Fibroblast of the conjunctiva (primary cell): Measurements from ENCODE around the gene ADGRB2.

Experiments used
- DNase-seq: peaks from one replicate; pipeline ENCODE4 v3.0.0-alpha.2; 2010; ENCODE audit warnings: low read depth

Gene ADGRB2

DNA sequence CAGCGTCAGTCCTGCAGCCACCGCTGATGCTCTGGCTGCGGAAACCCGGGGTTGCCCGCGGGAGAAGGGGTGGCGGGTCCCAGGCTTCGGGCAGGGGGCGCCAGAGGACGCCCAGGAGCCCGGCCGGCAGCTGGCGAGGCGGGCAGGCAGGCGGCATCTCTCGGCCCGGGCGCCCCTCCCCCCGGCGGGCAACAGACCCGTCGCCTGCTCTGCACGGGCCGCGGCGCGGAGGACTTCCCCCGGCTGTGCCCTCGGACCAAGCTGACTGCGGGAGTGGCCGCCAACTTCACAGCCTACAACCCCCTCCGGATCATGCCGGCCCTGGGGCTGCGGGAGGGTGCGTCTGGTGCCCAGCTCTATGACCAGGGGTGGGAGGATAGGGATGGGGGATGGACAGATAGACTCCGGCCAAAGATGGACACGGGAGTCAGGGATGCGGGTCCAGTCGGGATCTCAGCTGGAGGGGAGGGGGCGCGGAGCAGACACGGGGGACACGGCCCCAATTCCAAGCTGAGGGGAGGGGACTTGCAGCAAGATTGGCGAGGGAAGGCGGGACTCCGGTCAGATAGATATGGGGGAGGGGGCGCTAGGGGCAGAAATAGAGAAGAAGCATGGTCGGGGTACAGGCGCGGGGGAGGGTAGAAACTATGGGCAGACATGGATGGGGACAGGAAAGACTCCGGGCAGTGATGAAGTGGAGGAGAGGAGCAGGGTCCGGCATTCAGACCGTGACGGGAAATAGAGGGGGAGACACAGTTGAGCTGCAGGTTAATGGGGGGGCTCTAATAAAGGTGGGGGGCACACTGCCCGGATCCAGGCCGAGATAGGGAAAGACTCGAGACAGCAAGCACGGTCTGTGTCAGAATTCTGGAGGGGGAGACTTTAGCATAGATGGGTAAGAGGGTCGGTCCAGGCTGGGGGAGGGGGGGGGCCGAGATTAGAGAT is 1.1 kb downstream of the ADGRB2 start:
- DNase-seq, result no peak

DNA sequence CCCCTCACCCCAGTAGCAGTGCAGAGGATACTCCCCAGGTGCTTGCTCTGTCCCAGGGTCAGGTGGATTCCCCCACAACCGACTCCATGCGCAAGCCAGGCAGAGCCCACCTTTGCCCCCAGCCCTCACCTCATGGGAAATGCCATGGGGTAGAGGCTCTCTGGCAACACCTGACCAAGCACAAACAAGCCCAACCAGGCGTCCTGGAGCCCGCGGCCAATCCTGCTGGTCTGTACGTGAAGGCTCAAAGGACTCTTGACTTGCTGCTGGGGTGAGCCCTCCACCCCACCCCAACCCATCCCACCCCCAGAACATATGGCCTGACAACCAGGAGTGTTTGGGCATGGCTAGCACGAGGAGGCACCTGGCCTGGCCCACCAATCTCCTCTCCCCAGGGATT is 1.8 kb downstream of the ADGRB2 start:
- no peak for DNase-seq

DNA sequence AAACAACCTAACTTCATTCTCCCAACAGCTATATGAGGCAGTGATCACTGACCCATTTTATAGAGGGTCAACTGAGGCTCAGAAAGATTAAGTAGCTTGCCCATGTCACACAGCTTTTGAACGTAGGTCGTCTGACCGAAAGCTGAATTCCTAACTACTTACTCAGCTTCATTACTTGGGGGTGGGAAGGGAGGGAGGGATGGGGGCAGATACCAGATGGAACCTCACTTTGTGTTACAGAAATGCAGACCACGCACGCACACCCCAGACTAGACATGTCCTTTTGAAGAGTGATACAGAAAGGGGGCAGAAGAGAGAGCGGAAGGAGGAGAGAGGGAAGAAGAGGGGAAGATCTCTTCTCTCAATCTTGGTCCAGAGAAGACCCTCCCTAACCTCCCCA is 2.3 kb downstream of the ADGRB2 start:
- no peak for DNase-seq

DNA sequence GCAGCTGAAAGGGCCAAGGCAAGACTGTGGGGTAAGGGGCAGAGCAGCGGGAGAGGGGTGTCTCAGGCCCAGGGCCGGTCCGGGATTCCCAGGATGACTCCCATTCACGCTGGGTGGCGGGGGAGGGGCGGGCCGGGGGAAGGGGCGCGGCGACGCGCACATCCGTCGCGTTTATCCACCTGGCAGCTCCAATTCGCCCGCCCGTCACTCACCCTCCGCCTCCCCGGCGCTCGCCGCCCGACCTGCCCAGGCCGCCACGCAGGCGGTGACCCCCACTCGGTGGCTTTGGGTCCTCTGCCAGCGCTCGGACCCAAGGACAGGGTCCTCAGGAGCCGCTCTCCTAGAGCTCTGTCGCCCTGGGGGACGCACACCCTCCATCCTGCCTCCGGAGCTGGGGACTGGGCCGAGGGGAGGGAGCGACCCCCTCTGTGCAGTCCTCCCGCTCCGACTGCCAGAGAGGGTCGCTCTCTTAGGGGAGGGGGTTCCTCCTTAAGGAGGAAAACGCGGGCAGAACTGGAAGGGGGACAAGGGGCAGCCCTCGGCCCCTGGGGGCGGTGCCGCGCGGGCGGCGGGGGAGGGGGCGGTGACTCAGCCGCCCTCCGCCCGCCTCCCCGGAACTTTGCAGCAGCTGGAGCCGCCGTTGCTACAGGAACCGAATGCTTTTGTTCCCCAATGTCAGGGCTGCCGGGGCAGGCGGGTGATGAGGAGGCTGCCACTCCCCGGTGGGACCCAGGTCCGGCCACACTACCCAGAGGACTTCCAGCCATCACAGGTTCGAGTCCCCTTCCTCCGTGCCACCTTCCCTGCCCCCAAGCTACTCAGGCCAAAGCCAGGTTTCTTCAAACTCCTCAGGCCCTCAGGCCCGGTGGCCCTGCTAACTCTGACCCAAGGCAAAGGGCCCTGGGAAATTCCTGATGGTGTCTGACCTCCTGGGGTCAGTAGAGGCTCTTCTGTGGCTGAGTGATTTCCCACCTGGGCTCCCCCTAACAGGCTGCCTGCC is 3.4 kb downstream of the ADGRB2 start:
- peak; percentile 43 for DNase-seq

DNA sequence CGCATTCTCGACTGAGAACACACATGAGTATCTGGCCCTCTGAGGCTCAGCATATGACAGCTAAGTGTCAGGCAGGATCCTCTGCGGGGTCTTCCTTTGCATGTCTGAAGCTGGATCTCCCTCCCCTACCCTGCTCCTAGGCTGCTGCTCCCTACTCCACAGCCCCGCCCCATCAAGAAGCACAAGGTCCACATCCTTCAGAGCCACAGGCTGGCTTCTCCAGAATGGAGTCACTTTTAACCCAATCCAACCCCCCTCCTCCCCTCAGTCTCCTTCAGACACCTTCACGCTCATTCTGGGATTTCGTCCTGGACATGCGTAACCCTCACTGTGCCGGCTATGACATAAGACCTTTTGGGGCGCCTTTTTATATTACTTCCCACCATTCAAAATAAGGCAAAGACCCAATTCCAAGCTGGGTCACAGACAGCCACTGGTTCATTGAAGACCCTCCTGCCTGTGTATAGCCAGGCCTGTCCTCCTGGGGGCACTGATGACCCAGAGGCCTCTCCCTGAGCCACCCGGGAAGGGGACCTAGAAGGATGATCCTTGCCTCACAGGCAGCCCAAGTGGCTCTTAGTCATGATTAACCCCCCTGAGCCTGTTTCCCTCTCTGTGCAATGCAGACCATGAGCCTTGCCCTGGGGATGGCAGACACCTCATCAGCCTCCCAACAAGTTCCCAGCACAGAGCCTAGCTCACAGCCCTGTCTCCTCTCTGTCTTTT is 4.7 kb downstream of the ADGRB2 start:
- no peak for DNase-seq

DNA sequence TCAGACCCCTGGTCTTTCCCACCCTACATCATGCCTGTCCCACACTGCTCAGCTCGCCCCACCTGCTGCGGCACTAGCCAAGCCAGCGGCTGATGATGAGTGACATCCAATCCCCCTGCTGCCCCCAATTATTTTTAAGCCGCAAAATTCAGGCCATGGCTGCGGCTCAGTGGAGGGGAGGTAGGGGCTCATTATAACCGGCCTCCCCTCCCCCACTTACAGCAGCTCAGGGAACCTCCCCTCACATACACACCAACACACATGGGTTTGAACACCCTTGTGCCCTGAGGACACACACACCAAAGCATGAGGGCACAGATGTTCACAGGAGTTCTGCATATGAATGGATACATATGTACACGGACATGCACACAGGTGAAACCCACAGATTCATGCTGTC is 5.3 kb downstream of the ADGRB2 start:
- DNase-seq, result no peak

DNA sequence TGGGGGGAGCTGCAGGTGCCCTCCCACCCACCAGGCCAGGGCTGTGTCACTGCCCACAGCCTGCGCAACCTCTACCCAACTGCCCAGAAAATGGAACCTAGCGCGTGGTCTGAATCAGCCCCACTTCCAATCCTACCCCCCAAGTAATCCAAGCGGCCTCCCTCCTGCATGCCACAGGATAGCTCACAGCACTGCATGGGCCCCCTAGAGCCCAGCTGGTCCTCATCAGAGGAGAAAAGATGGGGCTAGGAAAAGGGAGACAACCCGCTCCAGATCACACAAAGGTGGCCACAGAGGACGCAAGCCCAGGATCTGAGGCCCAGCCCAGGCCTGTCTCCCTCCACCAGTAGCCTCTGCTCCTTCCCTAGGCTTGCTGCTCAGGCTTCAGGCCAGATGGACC is 6.2 kb downstream of the ADGRB2 start:
- DNase-seq, result no peak

DNA sequence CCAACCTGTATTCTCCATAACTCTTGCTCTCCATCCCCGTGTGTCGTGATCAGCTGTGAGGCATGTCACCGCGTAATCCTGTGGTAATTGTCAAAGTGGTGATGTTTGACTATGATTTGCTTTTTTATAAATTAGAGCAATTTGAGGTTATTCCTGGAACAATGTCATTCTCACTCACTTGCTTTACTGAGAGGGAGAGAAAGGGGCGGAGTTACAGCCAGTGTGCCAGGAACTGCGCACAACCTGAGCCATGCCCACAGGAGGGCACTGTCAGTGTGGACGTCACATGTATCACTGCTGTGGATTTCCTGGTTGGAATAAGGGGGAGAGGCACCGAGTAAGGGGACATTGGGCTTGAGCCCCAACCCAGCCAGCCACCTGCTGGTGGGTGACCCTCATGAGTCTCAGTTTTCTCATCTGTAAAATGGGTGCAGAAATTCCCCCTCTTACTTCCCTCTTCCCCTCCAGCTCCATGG is 6.9 kb downstream of the ADGRB2 start:
- DNase-seq, result no peak

DNA sequence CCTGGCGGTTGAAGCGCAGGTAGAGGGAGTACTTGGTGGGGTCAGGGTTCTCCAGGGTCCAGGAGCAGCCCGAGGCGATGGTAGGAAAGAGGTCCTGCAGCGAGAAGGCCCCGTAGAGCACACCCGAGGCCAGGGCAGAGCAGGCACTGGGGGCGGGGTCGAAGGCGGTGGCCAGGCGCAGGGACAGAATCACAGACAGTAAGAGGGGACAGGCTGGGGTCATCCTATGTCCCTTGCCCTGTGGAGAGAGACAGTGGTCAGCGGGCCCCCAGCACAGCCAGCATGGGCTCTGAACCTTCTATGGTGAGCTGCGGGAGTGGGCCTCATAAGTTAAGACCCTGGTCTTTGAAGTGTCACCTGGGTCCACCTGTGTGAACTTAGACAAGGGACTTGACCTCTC is 7.6 kb downstream of the ADGRB2 start:
- DNase-seq, result no peak

DNA sequence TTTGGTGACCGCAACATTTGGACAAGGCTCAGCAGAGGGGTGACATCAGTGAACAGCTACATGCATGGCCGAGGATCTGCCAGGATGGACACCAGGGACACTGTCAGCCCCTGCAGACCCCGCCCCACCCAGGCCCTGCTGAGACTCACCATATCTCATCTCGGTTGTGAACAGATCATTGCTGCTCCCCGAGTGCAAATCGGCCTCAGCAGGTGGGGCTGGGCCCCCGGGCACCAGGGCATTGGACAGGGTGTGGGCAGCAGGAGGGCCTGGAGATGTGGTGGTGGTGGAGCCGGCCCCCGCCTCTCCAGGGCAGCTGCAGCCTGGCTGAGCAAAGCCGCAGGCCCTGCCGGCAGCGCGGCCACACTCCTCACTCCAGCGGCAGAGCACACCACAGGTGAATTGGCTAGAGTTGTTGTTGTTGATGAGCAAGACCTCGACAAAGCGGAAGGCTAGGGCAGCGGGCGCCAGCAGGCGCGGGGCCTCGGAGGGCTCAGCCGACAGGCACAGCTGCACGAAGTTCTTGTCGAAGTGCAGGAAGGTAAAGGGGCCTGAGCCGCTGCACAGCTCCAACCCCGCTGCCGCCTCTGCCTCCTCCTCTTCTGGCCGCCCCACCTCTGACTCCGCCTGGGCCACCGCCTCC is 8.2 kb downstream of the ADGRB2 start:
- DNase-seq, result no peak

DNA sequence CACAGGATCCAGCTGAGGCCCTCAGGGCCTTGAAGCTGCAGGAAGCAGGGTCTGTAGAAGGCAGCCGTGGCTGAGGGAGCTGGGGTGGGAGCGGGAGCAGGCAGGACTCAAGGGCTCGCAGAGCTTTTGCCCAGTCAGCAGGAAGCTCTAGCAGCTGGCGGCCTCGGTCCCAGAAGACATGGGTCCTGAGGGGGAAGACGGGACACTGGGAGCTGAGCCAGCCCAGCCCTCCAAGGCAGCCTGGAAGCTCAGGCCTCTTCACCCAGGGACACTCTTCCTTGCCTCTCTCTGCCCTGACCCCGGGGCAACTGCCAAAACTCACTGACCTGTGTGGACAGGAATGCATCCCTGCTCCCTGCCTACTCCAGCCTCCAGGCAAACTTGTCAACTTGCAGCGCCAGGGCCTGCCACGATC is 8.9 kb downstream of the ADGRB2 start:
- DNase-seq, result no peak

DNA sequence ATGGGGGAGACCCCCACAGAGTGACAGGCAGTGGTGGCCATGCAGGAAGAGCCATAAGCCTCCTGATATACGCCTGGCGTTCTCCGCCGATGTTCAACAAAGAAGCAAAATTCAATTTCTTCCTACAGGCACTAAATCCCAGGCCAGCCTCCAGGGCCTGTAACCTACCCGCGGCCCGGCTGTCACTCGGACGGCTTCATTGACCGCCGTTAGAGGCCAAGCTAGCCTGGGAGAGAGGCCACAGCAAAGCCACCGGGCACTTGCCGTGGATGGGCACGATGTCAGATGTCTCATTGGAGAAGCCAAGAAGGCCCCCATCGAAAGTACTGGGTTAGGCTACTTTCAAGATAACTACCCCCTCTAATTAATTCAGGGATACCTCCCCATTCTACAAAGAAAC is 9.7 kb downstream of the ADGRB2 start:
- DNase-seq, result no peak

DNA sequence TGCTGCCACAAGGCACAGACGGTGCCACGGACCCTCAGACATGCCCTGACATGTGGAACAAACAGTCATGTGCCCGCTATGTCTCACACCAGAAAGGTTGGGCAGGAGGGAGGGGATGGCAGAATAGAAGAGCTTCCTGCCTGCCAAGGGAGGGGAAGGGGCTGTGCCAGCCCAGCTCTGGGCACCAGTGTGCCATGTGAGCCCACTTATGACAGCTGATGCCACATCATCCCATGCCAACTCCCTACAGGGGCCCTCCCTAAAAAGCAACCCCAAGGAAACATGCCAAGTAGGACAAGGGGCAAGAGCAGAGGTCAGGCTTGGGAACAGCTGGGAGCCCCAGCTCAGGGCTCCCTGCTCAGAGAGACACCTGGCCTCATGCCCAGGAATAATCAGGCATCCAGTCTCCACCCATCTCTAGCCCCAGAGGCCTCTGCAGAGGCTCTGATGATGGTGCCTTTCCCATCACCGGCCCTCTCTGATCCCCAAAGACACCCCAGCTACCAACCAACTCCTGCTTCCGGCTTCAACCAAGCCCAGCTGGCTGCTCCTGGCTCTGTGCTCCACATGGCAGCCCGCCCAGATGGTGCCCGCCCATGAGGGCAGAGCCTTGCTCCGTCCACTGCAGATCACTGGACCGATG is 10.3 kb downstream of the ADGRB2 start:
- peak; percentile 41 for DNase-seq

DNA sequence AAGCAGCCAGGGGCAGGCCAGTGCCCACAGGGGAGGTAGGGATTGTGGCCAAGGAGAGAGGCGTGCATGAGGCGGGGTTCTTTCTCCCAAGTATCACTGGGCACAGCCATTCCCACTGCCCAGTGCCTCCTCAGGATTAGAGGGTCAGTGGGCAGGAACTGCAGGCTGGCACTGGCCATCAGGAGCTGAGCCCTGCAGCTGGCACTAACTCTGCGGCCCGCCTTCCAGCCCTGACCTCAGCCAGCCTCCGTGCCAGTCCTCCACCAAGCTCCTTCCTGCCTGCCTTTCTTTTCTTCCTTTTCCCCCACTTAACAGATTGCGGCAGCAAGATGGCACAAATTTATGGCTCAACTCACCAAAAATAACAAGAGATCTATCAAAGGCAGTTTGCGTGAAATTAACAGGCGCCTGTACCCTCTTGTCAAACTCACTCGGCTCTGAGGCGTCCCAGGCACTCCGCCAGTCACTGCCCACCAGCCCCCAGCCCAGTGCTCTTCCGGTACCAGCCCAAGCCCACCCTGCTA is 11.1 kb downstream of the ADGRB2 start:
- no peak for DNase-seq

DNA sequence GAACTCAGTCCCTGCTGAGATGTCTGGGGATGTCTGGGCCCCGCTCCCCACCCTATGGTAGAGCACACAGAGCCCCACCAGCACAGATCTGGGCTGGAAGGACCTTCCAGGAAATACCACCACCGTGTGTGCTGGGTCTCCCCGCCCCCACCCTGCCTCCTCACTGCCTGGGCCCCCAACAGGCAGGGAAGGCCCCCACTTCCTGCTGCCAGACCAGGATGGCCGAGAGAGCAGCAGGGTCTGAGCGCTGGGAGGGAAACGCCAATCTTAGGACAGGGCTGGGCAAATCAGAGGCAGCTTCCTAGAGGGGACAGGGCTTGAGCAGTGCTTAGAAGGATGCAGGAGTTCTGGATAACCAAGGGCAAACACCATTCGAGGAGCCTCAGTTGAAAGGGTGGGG is 11.9 kb downstream of the ADGRB2 start:
- no peak for DNase-seq

DNA sequence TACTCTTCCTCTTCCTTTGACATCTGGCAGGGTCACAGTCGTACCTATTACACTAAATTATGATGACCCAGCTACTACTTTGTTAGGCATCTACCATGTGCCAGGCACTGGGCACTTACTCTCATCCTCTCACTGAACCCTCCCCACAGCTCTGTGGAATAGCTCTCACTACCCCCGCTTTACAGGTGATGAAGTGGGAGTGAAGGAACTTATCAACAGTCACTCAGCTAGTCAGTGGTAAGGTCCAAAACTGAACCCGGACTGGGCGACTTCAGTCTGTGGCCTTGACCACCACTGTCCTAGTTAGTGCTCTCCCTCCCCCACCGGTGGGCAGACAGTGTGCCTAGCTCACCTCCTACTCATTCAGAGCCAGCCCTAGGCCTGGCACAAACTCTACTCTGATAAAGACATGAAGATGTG is 12.3 kb downstream of the ADGRB2 start:
- DNase-seq, result no peak

DNA sequence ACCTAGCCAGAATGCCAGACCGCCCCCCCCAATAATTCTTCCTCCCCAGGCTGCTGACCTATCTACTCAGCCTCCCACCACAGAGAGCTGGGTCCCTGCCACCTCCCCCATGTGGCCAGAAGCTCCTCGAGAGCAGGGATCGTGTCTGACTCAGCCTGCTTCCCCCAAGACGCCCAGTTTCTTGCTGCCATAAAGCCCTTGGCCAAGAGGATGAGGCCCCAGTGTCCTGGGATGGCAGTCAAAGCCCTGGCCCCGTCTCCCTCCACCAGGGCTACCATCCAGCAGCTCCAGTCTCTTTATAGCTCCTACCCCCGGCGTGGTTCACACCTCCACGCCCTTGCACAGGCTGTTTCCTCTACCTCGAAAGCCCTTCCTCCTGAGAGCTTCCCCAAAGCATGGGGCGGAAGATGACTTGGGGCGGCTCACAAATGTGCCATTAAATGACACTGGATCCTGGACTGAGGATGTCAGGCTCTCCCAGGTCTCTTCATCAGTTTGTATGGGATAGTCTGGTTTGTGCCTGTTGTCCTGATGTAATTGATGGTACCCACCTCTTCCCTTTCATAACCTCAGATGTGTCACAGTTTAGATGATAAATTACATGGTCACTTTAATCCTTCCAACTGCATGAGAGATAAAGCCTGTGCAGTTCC is 13.2 kb downstream of the ADGRB2 start:
- DNase-seq, result peak; percentile 28

DNA sequence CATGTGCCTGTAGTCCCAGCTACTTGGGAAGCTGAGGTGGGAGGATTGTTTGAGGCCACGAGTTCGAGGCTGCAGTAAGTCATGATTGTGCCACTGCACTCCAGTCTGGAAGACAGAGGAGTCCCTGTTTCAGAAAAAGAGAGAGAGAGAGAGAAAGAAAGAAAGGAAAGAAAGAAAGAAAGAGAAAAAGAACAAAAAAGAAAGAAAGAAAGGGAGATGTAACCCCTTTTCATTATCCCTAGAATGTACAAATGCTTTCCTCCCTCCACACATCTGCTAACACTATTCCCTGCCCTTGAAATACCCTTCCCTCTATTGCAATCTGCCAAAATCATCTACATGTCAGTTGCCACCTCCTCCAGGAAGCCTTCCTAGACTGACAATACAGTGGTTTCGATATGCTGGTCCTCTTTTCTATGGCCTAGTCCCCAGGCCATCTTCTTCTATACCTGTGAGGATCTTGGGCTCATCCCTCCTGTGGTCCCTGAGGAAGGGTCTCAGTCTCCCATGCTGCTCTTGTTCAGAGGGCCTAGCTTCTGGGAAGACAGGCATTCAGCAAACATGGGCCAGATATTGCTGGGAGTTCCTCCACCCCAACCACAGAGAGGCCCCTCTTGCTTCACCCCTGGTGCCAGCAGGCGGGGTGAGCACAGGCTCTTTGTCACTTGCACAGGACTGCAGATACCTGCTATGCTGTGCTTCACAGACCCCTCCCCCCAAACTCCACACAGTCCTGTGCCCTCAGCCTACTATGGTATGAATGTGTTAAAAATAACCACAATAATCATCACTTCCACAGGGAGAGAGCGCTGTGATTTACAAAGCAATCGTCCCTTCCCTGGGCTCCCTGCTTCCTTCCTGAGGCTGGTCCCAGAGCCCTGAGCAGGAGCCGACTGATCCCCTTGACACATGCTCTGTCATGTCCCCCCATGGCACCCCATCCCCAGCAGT is 14.1 kb downstream of the ADGRB2 start:
- DNase-seq, result no peak

DNA sequence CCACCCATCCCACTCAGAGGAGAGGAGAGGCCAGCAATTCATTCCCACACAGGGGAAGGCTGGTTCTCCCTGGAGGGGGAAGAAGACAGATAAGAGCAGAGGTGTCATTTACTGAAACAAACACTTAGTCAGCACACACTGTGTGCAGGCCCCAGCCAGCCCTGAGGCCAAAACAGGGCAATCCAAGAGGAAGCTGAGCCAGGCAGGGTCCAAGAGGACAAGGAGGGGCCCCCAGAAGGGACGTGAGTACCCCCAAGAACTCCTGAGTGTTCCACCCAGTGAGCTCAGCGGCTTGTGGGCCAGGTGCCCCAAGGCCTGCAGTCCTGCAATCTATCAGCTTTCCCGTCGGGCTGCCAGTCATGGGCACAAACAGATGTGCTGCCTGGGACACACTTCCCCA is 15.8 kb downstream of the ADGRB2 start:
- no peak for DNase-seq
